PFSK-1 (cell line): ENCODE measurements around the gene MGST1.

Source experiments
- FOXP2 ChIP-seq: optimal IDR thresholded peaks from 2 replicates; pipeline ENCODE3; 2011; ENCODE audit warnings: borderline replicate concordance, control low read depth, inconsistent platforms; ENCODE audit not compliant: insufficient read depth; ENCODE audit errors: extremely low read length, extremely low read depth
- POLR2AphosphoS5 ChIP-seq: IDR thresholded peaks from 2 replicates; pipeline ENCODE4 v1.6.1; 2012; ENCODE audit warnings: low read depth, mild to moderate bottlenecking, control low read depth, low read length, moderate library complexity
- REST ChIP-seq, 2 experiments: IDR thresholded peaks; 2 replicates each; pipeline versions ENCODE4 v1.6.1 to v1.8.0; 2011 to 2012; ENCODE audit warnings: low read depth in 2 of 2, low read length in 2 of 2, control low read depth in 1 of 2, inconsistent platforms in 1 of 2, mild to moderate bottlenecking in 1 of 2, moderate library complexity in 1 of 2; ENCODE audit not compliant: insufficient read depth in 1 of 2
- SIN3A ChIP-seq: IDR thresholded peaks from 2 replicates; pipeline ENCODE4 v1.6.1; 2012; ENCODE audit warnings: mild to moderate bottlenecking, low read length, moderate library complexity, borderline replicate concordance; ENCODE audit not compliant: insufficient read depth
- TAF1 ChIP-seq: IDR thresholded peaks from 2 replicates; pipeline ENCODE4 v1.6.1; 2012; ENCODE audit warnings: low read length, control low read depth, borderline replicate concordance; ENCODE audit not compliant: insufficient read depth

The MGST1 gene

DNA sequence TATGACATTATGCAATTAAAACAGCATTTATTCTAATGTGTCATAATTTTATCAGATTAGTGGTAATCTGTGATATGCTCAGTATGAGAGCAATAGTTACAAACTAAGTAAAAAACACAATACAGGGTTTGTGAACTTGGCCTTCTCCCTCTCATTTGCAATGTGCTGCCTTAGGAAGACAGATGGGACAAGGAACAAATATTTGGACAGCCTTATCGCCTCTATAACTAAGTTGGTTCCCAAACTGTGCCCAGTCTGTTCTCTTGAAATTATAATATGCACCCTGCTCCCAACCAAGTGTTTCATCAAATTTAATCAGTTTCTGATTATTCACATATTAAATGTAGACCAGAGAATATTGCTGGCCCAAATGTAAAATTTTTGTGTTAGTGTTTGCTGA, 22.7 kb downstream of the MGST1 start:
- TF ChIP-seq FOXP2 = no peak
- no peak for TF ChIP-seq SIN3A
- no peak for TF ChIP-seq REST (IDR thresholded peaks at IDR 0.05; ENCODE audit: insufficient read depth in 1 of 2, low read depth in 2 of 2, low read length in 2 of 2)
- no peak for TF ChIP-seq TAF1

- TF ChIP-seq TAF1 (no peak), REST (IDR thresholded peaks at IDR 0.05; ENCODE audit: insufficient read depth in 1 of 2, low read depth in 2 of 2, low read length in 2 of 2) (no peak), POLR2AphosphoS5 (no peak), SIN3A (no peak)
Observed at GRCh38 chr12:16384732-16385131, 37.3 kb downstream of the MGST1 start.

DNA sequence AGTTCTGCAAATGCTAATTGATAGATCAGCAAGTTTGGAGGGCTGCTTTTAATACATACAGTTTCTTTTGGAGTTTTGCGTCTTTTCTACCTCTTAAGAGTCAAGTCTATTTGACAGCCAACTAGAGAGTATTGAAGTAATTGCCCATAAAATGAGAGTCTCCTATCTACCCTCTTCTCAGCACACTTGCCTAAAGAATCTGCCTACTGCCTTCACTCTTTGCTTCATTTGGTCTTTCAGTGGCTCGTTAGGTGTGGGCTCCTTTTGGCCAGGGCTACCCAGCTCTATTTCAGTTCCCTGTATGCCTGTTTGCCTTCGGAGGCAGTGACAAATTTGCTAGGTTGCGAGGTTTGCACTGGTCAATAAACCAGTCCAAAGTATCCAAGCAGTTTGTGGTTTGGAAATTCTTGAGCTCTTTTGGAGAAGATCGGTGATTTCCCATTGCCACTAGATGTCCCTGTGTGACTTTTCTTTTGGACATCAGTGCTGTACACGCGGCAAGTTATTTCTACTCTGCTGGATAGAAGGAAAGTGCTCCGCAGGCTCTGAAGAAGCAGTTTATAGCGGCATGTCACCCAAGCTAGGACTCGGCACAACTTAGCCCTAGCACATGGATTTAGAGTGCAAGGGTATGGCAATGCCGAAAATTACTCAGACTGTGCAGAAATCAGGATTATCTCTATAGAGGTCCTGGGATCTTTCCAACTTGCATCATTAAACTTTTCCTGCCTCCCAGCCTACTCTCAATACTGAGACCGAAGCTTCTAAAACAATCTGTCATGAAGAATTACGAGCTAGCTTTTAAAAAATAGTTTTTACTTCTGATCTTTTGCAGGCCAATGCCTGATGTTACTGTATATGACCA, 38.6 kb downstream of the MGST1 start:
- no peak for TF ChIP-seq TAF1
- no peak for TF ChIP-seq FOXP2
- no peak for TF ChIP-seq POLR2AphosphoS5
- no peak for TF ChIP-seq REST (IDR thresholded peaks at IDR 0.05; ENCODE audit: insufficient read depth in 1 of 2, low read depth in 2 of 2, low read length in 2 of 2)

- TF ChIP-seq TAF1 (no peak), REST (IDR thresholded peaks at IDR 0.05; ENCODE audit: insufficient read depth in 1 of 2, low read depth in 2 of 2, low read length in 2 of 2) (no peak), POLR2AphosphoS5 (no peak), SIN3A (no peak), FOXP2 (no peak)
Observed at GRCh38 chr12:16387919-16388318, 40.5 kb downstream of the MGST1 start.
